NAMALWA (cell line): ENCODE results near the gene ZNF554.
"Not testable (repeated sequence)": the region's sequence is repeated elsewhere in the genome, so short reads cannot be mapped to it uniquely, and the experiment has no call there.

Experiments
- DNase-seq: peaks from one replicate; pipeline ENCODE4 v3.0.0-alpha.2; 2015; ENCODE audit warnings: low spot score

ZNF554 gene

DNA sequence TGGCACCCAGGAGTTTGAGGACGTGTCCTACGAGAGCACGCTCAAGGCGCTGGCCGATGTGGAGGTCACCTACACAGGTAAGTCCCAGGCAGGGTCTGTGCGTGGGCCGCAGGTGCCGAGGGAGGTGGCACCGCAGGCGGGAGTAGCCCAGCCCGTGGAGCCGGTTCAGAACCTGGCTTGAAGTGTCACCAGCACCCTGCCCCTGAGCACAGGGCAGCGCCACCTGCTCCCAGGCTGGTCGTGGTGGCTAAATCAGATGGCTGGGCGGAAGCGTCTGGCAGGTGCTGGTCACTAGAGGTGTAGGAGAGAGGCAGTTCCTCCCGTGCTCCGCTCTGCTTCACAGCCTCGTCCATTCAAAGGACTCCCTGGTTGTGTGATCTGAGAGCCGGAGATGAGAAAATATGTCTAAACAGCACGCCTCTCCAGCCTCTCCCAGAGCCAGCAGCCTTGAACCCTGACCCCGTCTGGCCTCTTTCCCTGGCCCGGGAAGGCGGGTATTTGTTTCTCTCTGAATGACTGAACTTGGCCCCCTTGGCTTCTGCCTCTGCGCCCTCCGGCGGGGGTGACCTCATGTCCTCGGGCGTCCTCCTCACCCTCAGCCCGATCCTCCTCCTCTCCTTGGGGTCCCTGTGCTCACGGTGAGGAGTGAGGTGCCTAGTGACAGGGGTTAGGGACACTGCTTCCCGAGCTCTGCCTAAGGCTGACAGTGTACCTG is 29.0 kb upstream of the ZNF554 start:
- no peak for DNase-seq

DNA sequence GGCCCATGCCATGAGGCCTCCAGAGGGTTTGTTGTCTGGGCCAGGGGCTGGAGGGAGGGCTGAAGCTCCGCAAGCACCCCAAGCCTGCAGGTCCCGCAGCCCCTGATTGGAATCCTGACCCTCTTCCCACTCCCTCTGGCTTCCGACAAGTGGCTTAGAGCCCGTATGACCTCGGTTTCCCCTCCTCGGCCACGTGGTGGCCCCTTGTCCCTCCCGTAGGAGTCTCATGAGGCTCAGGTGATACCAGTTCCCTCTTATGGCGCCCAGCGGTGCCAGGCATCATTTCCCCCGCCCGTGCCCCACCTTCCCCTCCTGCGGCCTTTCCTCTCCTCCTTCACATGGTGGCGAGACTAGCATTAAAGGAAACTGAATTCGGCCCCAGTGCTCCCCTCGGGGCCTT is 28.2 kb upstream of the ZNF554 start:
- no peak for DNase-seq

DNA sequence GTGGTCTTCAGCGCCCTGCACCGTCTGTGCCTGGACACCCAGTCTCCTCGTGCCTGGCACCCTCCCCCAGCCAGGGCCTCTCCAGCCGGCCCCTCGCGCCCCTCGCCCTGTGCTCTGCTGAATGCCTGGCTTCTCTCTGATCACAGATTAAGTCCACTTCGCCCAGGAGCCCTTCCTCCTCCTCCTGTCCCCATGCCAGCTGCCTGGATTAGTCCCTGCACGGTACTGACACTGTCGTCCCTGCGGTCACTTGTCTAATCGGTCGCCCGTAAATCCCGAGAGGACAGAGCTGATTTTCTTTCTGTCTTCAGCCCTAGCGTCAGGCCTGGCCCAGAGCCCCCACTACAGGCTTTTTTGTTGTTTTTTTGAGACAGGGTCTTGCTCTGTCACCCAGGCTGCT is 27.8 kb upstream of the ZNF554 start:
- DNase-seq, result no peak

DNA sequence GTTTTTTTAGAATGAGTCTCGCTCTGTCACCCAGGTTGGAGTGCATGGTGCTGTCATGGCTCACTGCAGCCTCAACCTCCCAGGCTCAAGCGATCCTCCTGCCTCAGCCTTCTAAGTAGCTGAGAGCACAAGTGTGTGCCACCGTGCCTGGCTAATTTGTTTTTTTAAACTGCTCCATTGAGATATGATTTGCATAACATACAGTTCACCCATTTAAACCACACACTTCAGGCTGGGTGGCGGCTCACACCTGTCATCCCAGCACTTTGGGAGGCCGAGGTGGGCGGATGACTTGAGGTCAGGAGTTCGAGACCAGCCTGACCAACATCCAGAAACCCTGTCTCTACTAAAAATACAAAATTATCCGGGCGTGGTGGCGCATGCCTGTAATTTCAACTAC is 27.0 kb upstream of the ZNF554 start:
- DNase-seq, result not testable (repeated sequence)

DNA sequence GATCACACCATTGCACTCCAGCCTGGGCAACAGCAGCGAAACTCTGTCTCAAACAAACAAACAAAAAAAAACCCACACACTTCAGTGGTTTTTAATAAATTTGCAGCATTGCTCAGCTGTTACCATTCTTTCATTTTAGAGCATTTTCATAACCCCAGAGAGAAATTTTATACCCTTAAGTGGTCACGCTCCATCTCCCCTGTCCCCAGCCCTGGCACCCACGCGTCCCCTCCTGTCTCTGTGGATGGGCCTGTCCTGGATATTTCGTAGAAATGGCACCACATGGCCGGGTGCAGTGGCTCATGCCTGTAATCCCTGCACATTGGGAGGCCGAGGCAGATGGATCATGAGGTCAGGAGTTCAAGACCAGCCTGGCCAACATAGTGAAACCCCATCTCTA is 26.5 kb upstream of the ZNF554 start:
- no peak for DNase-seq

DNA sequence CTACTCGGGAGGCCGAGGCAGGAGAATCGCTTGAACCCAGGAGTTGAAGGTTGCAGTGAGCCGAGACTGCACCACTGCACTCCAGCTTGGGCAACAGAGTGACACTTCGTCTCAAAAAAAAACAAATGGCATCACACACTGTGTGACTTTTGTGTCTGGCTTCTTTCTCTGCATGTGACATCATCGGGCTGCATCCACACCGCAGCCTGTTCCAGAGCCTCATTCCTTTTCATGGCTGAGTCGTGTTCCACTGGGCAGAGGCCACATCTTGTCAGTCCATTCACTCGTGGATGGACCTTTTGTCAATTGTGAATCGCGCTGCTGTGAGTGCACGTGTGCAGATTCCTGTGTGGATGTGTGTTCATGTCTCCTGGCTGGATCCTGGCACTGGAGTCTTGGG is 26.1 kb upstream of the ZNF554 start:
- no peak for DNase-seq

DNA sequence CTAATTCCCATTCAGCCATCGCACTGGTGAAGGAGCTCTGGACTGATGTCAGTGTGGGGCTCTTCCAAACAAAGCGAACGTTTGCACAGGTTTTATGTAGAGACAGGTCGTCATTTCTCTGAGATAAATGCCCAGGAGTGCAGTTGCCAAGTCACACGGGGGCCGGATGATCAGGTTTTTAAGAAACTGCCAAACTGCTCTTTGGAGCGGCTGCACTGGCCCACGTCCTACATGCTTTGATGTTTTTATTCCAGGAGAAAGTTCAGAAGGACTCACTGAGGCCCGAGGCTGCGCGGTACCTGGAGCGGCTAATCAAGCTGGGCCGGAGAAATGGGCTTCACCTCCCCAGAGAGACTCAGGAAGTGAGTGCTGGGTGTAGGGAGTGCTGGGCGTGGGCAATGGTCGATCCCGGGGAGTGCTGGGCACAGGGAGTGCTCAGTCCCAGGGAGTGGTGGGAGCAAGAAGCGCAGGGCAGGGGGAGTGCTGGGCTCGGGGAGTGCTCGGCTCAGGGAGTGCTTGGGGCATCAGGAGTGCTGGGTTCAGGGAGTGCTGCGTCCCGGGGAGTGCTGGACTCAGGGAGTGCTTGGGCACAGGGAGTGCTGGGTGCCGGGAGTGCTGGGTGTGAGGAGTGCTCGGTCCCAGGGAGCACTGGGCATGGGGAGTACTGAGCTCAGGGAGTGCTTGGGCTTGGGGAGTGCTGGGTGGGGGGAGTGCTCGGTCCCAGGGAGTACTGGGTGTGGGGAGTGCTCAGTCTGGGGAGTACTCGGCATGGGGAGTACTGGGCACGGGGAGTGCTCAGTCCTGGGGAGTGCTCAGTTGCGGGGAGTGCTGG is 23.6 kb upstream of the ZNF554 start:
- DNase-seq, result no peak

DNA sequence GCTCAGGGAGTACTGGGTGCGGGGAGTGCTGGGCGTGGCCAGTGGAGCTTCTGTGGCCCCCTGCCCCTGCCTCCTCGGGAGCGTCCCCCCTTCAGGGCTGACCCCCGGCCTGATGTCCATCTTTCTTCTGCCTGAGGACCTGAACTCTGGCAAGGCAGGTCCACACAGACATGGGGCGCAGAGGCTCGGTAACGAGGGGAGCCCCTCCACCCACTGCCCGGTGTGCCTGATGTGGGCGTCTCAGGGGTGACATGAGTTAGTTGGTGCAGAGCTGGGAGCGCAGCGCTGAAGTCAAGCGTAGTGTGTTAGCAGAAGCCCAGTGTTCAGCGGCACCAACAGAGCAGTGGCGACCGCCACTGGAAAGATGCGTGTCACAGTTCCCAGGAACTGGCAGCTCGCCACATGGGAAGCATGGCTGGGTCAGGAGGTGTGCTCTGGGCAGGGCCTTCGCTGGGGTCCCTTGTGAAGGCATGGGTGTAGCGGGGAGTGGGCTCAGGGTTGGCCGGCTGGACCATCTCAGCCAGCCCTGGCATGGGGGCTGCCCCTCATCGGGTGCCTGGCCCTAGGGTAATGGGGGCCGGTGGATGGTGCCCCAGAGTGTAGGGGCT is 22.9 kb upstream of the ZNF554 start:
- DNase-seq, result no peak

DNA sequence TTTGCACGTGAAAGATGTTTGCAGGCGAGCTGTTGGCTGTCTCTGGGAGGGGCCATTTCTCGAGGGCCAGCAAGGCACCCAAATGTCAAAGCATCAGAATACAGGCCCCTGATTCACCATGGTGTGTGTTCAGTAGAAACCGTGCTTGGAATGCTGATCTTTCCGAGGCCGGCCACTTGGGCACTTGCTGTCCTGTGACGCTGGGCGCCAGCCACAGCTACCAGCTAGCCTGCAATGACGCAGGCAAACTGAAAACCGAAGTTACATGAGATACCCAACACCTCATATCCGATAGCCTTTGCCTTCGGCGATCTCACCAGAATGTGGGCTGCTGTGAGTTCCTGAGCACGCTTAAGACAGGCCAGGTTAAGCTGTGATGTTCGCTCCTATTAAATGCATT is 22.4 kb upstream of the ZNF554 start:
- DNase-seq, result no peak

DNA sequence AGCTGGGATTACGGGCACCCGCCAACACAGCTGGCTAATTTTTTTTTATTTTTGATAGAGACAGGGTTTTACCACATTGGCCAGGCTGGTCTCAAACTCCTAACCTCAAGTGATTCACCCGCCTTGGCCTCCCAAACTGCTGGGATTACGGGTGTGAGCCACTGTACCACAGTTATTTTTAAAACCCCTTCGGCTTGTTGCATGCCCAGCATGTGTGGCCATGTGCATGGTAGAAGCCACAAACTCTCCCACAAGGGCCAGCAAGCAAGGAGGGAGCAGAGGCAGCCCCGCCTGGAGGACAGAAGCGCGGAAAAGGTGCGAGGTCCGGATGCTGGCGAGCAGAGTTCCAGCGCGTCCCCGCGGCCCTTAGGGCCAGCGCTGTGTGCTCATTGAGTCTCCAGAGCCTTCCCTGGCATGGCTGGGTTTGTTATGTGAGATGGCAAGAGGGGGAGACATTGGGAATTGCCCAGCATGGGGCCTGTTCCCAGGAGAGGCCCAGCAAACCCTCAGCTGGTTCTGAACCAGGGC is 21.4 kb upstream of the ZNF554 start:
- DNase-seq, result no peak

DNA sequence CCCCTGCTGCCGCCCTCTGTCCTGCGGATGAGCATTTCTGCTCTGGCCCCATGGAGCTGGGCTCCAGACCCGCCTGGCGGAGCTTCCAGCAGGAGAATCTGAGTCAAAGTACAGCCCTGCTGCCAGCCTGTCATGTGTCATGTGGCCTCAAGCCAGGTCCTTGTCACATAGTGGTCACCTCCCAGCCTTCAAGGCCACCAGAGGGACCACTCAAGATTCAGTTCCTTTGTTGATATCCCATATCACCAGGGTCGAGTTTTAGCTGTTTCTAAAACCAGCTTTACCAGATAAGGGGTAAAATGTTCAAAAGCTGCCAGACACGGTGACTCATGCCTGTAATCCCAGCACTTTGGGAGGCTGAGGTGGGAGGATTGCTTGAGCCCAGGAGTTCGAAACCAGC is 20.9 kb upstream of the ZNF554 start:
- no peak for DNase-seq

DNA sequence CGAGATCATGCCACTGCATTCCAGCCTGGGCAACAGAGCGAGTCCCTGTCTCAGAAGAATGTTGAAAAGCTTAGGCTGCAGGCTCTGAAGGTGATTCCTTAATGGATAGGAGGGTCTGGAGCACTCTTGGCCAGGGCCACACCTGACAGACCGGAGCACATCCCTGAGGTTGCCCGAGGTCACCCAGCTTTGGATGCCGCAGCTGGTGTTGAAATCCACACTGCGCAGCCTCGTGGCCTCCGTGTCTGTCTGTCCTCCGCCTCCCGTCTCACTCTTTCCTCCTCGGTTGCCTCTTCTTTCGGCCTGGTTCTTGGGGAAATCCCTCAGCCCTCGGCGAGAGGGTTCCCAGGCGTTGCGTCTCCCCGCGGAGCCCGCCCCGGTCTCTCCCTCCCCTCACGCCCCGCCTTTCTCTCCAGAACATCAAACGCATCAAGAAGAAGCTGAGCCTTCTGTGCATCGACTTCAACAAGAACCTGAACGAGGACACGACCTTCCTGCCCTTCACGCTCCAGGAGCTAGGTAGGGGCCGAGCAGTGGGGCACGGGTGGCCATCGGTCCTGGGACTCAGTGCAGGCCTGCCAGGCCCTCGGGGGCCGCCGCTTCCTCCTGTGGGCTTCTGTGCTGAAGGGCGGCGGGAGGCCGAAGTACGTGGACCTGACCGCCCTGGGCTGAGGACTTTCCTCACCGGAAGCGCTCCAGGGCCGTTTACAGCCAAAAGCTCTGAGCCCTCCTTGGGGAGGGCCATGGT is 20.2 kb upstream of the ZNF554 start:
- no peak for DNase-seq

DNA sequence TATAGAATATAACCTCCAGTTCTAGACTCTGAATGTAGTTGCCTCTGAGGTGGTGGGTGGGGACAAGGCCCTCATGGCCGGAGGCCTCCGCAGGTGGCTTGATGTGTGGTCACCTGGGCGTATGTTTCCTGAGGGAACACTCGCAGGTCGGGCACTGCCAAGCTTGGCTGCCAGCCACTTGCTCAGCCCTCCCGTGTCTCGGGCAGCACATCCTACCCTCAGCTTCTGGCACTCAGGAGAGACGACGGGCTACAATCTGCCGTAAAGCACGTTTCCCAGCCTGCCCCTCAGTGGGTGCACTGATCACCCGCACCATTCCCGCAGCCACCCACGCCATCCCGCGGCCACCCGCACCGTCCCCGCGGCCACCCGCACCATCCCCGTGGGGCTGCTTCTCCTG is 19.2 kb upstream of the ZNF554 start:
- no peak for DNase-seq

DNA sequence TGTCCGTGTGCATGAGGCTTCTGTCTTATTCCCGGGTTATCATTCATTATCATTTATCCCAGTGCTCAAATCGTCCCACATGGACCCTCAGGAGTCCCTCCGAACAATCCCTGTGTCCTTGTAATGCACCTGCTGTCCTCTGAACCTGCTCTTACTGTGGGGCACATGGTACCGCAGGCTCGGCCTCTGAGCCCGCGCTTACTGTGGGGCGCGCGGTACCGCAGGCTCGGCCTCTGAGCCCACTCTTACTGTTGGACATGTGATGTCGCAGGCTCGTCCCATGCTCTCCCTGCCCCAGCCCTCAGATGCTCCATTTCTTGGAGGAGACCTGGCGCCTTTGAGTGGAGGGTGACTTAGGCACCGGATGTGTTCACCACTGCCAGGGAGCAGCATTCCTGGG is 16.8 kb upstream of the ZNF554 start:
- no peak for DNase-seq

DNA sequence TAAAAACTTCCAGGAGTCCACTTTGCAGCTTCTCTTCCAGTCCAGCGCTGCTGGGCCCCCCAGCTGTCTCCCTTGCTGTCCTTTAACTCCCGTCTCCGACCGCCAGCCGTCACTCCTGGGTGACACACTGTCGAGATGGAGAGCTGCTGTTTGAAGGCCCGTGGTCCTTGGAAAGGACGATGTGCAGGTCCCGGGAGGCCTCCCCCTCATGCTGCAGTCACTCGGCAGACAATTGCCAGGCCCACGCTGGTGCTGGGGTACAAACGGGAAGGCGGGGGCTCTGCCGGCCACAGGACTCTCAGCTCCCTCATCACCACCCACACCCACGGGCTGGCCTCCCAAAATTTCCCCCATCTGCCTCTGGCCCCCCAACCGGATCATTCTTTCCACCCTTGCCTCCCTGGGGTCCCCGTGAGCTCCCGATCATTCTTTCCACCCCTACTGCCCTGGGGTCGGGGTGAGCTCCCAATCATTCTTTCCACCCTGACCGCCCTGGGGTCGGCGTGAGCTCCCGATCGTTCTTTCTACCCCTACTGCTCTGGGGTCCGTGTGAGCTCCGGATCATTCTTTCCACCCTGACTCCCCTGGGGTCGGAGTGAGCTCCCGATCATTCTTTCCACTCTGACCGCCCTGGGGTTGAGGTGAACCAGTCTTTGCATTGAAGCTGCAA is 16.0 kb upstream of the ZNF554 start:
- DNase-seq, result no peak

DNA sequence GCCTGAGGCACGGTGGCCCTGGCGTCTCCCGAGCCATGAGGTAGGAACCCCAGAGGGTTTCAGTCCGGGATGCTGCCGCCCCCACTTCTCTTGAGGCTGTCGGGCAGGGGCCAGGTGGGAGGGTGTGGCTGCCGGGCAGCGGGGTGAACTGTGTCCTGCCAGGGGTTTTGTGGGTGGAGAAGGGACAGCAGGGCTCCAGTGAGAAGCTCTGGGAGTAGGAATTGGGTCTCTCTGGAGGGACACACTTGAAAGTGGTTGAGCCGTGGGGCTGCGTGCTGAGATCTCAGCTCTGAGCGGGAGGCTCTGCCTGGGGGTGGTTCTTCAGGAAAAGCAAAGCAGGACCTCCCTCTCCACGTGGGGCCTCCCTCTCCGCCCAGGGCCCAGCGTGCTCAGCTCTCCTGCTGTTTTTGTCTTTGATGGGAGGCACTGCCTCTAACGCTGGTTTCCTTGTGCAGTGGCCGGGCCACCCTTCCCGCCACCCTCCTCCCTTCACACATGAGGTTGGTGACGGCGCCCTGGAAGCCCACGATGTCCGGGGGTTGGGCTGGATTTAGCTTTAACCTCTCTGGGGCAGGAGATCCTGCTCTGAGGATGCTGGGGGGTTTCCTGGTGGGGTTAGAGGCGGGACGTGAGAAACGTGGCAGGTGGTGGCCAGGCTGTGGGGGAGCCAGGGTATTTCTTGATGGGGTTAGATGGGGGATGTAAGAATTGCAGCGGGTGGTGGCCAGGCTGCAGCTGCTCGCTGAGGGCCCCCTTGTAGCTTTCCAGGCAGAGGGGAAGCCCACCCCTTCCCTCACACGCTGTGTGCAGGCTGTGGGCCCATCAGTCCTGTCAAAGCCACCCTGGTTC is 15.3 kb upstream of the ZNF554 start:
- DNase-seq, result no peak

DNA sequence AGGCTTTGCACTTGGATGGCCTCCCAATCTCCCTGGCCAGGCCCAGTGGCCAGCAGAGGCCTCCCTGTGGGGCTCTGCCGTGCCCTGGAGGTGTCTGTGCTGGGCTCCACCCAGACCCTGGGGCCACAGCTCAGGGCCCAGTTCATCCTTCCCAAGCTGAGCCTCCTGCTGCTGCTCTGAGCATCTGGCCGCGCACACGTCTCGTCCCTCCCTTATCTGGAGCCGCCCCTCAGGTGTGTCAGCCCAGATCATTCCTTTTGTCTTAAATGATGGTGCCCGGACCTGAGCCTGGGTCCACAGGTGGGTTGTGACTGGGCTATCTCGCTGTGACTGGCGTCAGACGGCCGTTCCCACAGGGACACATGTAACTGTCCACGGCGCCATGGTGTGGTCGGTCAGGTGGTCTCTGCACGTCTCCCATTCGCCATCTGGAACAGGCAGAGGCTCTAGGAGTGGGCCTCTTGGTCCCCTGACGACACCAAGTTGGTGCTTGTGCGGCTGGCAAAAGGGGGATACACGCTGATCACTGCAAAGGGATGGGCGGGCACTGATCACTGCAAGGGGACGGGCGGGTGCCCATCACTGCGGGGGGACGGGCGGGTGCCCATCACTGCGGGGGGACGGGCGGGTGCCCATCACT is 14.3 kb upstream of the ZNF554 start:
- no peak for DNase-seq

DNA sequence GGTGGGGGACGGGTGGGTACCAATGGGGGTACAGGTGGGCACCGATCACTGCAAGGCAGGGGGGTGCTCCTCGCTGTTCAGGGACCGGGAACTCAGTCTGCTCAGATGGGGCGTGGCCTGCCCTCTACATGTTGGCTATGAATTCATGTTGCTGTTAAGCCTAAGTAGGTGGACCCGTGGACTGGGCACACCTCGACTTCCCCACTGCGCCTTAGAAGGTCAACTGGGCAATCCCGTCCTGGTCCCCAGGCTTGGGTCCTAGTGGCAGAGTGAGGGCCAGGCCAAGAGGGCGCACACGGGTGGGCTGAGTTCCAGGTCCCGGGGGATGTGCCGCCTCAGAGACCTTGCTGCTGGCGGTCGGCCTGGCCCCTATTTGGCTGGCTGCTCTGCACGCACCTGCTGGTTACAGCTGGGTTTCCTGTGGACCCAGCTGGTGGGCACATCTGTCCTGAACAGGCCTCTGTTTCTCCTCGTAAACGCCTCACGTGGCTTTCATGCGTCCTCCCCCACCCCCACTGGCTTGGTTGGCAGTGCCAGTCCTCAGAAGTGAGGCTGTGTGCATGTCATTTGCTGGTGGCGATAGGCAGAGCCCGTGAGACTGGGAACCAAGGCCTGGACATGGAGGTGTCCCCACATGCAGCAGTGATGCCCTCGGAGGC is 13.5 kb upstream of the ZNF554 start:
- DNase-seq, result peak; percentile 32

DNA sequence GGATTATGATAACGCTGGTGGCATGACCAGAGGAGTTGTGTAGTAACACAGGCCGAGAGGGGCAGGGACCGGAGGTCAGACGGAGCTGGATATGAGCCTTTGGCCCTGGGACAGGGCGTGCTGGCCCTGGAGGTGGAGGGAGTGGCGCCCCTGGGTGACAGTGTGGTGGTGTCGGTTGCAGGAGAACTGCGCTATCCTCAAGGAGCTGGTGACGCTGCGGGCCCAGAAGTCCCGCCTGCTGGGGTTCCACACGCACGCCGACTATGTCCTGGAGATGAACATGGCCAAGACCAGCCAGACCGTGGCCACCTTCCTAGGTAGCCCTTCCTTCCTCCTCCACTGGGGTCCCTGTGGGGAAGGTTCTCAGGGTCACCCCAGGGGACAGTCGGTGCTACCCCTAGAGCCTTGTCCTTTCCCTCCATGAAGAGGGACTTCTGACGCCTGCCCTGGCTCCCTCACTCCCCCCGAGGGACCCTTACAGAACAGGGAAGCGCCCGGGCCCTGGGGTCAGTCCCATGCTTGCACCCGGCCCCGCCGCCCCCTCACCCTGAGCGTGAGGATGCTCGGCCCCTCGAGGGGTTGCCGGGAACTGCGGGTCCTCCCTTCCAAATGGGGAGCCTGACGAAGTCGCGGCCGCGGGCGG is 12.8 kb upstream of the ZNF554 start:
- DNase-seq, result no peak
